Liver (tissue), 9 donors: Measurements from ENCODE around the gene DIP2C. TPM values are rescaled to one million over a fixed set of nuclear protein-coding genes. Genes with fewer than 3 reads are reported as not detected.

Source experiments
- DNase-seq: peaks from one replicate; pipeline ENCODE4 v3.0.0-alpha.2; 2017; ENCODE audit warnings: low spot score
- H3K27ac ChIP-seq, 2 donors: one replicate each; pipeline ENCODE4 v1.7.0; 2013; ENCODE audit warnings: inconsistent platforms in 2 of 2, low read length in 2 of 2, control low read depth in 1 of 2, low read depth in 1 of 2, mild to moderate bottlenecking in 1 of 2
- H3K27me3 ChIP-seq, 4 donors: one replicate each; pipeline versions ENCODE4 v1.6.1 to v1.7.0; 2013; ENCODE audit warnings: low read length in 3 of 4, inconsistent platforms in 1 of 4, mild to moderate bottlenecking in 1 of 4, moderate library complexity in 1 of 4; ENCODE audit not compliant: control insufficient read depth in 4 of 4, insufficient read depth in 4 of 4
- H3K36me3 ChIP-seq, 4 donors: one replicate each; pipeline versions ENCODE4 v1.6.1 to v1.7.0; 2013; ENCODE audit warnings: low read length in 3 of 4, mild to moderate bottlenecking in 3 of 4, low read depth in 1 of 4, moderate library complexity in 1 of 4; ENCODE audit not compliant: control insufficient read depth in 4 of 4, insufficient read depth in 3 of 4
- H3K4me1 ChIP-seq, 4 donors: one replicate each; pipeline versions ENCODE4 v1.6.1 to v1.7.0; 2013; ENCODE audit warnings: low read length in 3 of 4, mild to moderate bottlenecking in 3 of 4, moderate library complexity in 1 of 4; ENCODE audit not compliant: control insufficient read depth in 4 of 4, insufficient read depth in 4 of 4
- H3K4me3 ChIP-seq, 3 donors: one replicate each; pipeline versions ENCODE4 v1.6.1 to v1.7.0; 2013; ENCODE audit warnings: low read length in 3 of 3, control low read depth in 1 of 3, low read depth in 1 of 3, mild to moderate bottlenecking in 1 of 3
- H3K9ac ChIP-seq, 2 donors: one replicate each; pipeline ENCODE4 v1.7.0; 2013; ENCODE audit warnings: low read length in 2 of 2, mild to moderate bottlenecking in 2 of 2, moderate library complexity in 2 of 2, control low read depth in 1 of 2, low read depth in 1 of 2
- H3K9me3 ChIP-seq, 4 donors: one replicate each; pipeline versions ENCODE4 v1.6.1 to v1.7.0; 2013; ENCODE audit warnings: low read length in 3 of 4; ENCODE audit not compliant: control insufficient read depth in 4 of 4
- EGR1 ChIP-seq, 2 donors: IDR thresholded peaks; 2 replicates each; pipeline ENCODE4 v1.6.1; 2016 to 2018; ENCODE audit warnings: antibody characterized with exemption in 2 of 2, low read depth in 2 of 2
- FOXA1 ChIP-seq: IDR thresholded peaks from 2 replicates; pipeline ENCODE4 v1.6.1; 2016; ENCODE audit warnings: antibody characterized with exemption
- FOXA2 ChIP-seq: IDR thresholded peaks from 2 replicates; pipeline ENCODE4 v1.6.1; 2016; ENCODE audit warnings: antibody characterized with exemption
- GABPA ChIP-seq, 2 donors: IDR thresholded peaks in 1 of 2; conservative IDR thresholded peaks in 1 of 2; 2 replicates each; pipeline ENCODE4 v1.6.1; 2016; ENCODE audit warnings: antibody characterized with exemption in 2 of 2, mild to moderate bottlenecking in 1 of 2, moderate library complexity in 1 of 2
- HNF4A ChIP-seq, 2 donors: conservative IDR thresholded peaks; 2 replicates each; pipeline ENCODE4 v1.6.1; 2016; ENCODE audit warnings: antibody characterized with exemption in 2 of 2, mild to moderate bottlenecking in 2 of 2
- HNF4G ChIP-seq: IDR thresholded peaks from 2 replicates; pipeline ENCODE4 v1.6.1; 2016; ENCODE audit warnings: antibody characterized with exemption
- JUND ChIP-seq, 2 donors: IDR thresholded peaks; 2 replicates each; pipeline ENCODE4 v1.6.1; 2016; ENCODE audit warnings: antibody characterized with exemption in 2 of 2
- NR2F2 ChIP-seq: IDR thresholded peaks from 2 replicates; pipeline ENCODE4 v1.6.1; 2016; ENCODE audit warnings: antibody characterized with exemption
- RAD21 ChIP-seq, 2 donors: IDR thresholded peaks; 2 replicates each; pipeline ENCODE4 v1.6.1; 2016; ENCODE audit warnings: antibody characterized with exemption in 2 of 2, mild to moderate bottlenecking in 2 of 2
- RXRA ChIP-seq, 2 donors: IDR thresholded peaks; 2 replicates each; pipeline ENCODE4 v1.6.1; 2017 to 2018; ENCODE audit warnings: antibody characterized with exemption in 2 of 2, mild to moderate bottlenecking in 1 of 2
- SP1 ChIP-seq: IDR thresholded peaks from 2 replicates; pipeline ENCODE4 v1.6.1; 2018; ENCODE audit warnings: antibody characterized with exemption, mild to moderate bottlenecking
- TAF1 ChIP-seq: conservative IDR thresholded peaks from 2 replicates; pipeline ENCODE4 v1.6.1; 2016; ENCODE audit warnings: antibody characterized with exemption, mild to moderate bottlenecking
- YY1 ChIP-seq: IDR thresholded peaks from 2 replicates; pipeline ENCODE4 v1.6.1; 2016; ENCODE audit warnings: antibody characterized with exemption, mild to moderate bottlenecking
- WGBS: extraction: QIAGEN DNeasy Blood & Tissue Kit; methylation state at CpG from one replicate; pipeline ENCODE4 v1.1.7; 2013; 5-methylcytosine and 5-hydroxymethylcytosine counted together
- polyA plus RNA-seq, 2 donors: library from polyadenylated mRNA; stranded (reverse) in 1 of 2; unstranded in 1 of 2; fragments of 200-250 nt in 1 of 2; fragments of >200 nt in 1 of 2; fragmentation: Nextera tagmentation in 1 of 2; extraction: Ambion mirVana in 1 of 2; gene quantifications; one replicate each; pipeline versions ENCODE4 v1.2.1 to v1.2.3, GENCODE V29; 2013 to 2015
- total RNA-seq, 2 donors: library from RNA; depleted of rRNA; stranded (reverse); fragments of >200 nt; gene quantifications; one replicate each; pipeline ENCODE4 v1.2.3, GENCODE V29; 2014
- TF ChIP-seq, protein P1 (sequence below): IDR thresholded peaks from 2 replicates; pipeline ENCODE4 v1.6.1; 2016; ENCODE audit warnings: antibody characterized with exemption
- TF ChIP-seq, protein P2 (sequence below): IDR thresholded peaks from 2 replicates; pipeline ENCODE4 v1.6.1; 2016; ENCODE audit warnings: antibody characterized with exemption
- TF ChIP-seq, protein P3 (sequence below): IDR thresholded peaks from 2 replicates; pipeline ENCODE4 v1.6.1; 2016; ENCODE audit warnings: antibody characterized with exemption, mild to moderate bottlenecking
- TF ChIP-seq, protein P4 (sequence below): IDR thresholded peaks from 2 replicates; pipeline ENCODE4 v1.6.1; 2016; ENCODE audit warnings: antibody characterized with exemption
- TF ChIP-seq, protein P5 (sequence below): fragments of 150-350 bp; IDR thresholded peaks from 2 replicates; pipeline ENCODE4 v1.5.1; 2017; ENCODE audit warnings: improper control_type of control experiment, low read depth, low read length; ENCODE audit not compliant: missing input control
- donor health status: healthy.
- donor health status: healthy.
- donor health status: healthy.
- donor health status: healthy.
- donor health status: healthy.

DIP2C gene
- total and polyA plus RNA-seq, 4 donors = 4.2 to 12.2 (median 5.7) TPM

DNA sequence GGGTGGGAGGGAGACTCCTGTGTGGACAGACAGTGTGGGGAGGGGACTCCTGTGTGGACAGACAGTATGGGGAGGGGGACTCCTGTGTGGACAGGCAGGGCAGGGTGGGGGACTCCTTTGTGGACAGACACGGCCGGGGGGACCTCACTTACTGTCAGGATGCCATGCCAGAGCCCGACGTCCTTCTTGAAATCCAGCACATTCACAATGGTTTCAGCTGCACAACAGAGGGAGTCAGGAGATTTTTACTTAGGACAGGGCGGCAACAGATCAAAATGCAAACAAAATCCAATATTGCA, 301.9 kb downstream of the DIP2C start (continued):
- TF ChIP-seq JUND (IDR thresholded peaks at IDR 0.05) (no peak), FOXA1 (no peak), HNF4G (no peak)

DNA sequence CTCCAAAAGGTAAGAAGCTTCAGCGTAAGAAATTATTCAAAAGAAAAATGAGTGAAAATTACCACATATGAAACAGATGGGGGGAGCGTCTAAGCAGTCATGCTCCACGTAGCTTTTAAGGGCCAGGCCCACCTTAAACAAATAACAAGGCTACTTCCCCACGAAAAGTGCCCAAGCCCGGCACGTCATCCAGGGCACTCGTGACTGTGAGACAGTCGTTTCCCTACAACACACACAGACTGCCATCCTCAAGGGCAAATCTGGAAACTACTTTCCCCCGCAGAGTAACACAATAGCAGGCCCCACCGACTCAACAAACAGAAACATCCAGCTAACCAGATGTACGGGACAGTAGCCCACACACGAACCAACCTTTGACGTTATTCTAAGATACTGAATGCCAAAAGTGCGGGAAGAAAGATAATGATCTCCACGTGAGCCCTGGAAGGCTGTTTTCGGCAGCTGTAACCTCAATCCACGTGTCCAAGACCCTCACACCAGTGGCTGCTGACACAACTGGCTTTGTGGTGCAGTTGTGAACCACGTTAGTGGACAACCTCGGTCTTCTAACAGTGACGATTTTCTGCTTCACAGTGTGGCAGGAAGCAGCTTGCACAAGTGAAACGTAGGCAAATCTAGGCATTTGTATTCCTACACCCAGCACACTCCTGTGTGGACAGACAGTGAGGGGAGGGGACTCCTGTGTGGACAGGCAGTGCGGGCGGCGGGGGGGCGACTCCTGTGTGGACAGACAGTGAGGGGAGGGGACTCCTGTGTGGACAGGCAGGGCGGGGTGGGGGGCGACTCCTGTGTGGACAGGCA, 302.5 kb downstream of the DIP2C start:
- no peak overlapping the region for H3K9ac ChIP-seq
- H3K36me3 ChIP-seq = peaks cover 2 to 52% (median 16%) of the 10 kb centered on the region in 4 donors
- H3K4me3 ChIP-seq = no peak overlapping the region
- H3K27ac ChIP-seq = no peak overlapping the region
- H3K4me1 ChIP-seq = no peaks in the 10 kb centered on the region
- H3K27me3 ChIP-seq = no peaks in the 10 kb centered on the region
- TF ChIP-seq EGR1 (IDR thresholded peaks at IDR 0.05; ENCODE audit: low read depth in 2 of 2) (no peak), JUND (IDR thresholded peaks at IDR 0.05) (no peak), YY1 (no peak), RXRA (IDR thresholded peaks at IDR 0.05) (no peak), NR2F2 (no peak), RAD21 (IDR thresholded peaks at IDR 0.05) (no peak), FOXA2 (no peak), TAF1 (no peak), FOXA1 (no peak), SP1 (no peak), GABPA (IDR thresholded peaks at IDR 0.05 in 1 of 2, conservative IDR thresholded peaks at IDR 0.05 in 1 of 2) (no peak), HNF4A (conservative IDR thresholded peaks at IDR 0.05) (no peak), HNF4G (no peak)
- TF ChIP-seq, protein P1, sequence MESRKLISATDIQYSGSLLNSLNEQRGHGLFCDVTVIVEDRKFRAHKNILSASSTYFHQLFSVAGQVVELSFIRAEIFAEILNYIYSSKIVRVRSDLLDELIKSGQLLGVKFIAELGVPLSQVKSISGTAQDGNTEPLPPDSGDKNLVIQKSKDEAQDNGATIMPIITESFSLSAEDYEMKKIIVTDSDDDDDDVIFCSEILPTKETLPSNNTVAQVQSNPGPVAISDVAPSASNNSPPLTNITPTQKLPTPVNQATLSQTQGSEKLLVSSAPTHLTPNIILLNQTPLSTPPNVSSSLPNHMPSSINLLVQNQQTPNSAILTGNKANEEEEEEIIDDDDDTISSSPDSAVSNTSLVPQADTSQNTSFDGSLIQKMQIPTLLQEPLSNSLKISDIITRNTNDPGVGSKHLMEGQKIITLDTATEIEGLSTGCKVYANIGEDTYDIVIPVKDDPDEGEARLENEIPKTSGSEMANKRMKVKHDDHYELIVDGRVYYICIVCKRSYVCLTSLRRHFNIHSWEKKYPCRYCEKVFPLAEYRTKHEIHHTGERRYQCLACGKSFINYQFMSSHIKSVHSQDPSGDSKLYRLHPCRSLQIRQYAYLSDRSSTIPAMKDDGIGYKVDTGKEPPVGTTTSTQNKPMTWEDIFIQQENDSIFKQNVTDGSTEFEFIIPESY = no peak
- TF ChIP-seq, protein P2, sequence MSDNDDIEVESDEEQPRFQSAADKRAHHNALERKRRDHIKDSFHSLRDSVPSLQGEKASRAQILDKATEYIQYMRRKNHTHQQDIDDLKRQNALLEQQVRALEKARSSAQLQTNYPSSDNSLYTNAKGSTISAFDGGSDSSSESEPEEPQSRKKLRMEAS = no peak
- TF ChIP-seq, protein P3, sequence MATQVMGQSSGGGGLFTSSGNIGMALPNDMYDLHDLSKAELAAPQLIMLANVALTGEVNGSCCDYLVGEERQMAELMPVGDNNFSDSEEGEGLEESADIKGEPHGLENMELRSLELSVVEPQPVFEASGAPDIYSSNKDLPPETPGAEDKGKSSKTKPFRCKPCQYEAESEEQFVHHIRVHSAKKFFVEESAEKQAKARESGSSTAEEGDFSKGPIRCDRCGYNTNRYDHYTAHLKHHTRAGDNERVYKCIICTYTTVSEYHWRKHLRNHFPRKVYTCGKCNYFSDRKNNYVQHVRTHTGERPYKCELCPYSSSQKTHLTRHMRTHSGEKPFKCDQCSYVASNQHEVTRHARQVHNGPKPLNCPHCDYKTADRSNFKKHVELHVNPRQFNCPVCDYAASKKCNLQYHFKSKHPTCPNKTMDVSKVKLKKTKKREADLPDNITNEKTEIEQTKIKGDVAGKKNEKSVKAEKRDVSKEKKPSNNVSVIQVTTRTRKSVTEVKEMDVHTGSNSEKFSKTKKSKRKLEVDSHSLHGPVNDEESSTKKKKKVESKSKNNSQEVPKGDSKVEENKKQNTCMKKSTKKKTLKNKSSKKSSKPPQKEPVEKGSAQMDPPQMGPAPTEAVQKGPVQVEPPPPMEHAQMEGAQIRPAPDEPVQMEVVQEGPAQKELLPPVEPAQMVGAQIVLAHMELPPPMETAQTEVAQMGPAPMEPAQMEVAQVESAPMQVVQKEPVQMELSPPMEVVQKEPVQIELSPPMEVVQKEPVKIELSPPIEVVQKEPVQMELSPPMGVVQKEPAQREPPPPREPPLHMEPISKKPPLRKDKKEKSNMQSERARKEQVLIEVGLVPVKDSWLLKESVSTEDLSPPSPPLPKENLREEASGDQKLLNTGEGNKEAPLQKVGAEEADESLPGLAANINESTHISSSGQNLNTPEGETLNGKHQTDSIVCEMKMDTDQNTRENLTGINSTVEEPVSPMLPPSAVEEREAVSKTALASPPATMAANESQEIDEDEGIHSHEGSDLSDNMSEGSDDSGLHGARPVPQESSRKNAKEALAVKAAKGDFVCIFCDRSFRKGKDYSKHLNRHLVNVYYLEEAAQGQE = no peak
- TF ChIP-seq, protein P4, sequence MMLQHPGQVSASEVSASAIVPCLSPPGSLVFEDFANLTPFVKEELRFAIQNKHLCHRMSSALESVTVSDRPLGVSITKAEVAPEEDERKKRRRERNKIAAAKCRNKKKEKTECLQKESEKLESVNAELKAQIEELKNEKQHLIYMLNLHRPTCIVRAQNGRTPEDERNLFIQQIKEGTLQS = no peak
- TF ChIP-seq, protein P5, sequence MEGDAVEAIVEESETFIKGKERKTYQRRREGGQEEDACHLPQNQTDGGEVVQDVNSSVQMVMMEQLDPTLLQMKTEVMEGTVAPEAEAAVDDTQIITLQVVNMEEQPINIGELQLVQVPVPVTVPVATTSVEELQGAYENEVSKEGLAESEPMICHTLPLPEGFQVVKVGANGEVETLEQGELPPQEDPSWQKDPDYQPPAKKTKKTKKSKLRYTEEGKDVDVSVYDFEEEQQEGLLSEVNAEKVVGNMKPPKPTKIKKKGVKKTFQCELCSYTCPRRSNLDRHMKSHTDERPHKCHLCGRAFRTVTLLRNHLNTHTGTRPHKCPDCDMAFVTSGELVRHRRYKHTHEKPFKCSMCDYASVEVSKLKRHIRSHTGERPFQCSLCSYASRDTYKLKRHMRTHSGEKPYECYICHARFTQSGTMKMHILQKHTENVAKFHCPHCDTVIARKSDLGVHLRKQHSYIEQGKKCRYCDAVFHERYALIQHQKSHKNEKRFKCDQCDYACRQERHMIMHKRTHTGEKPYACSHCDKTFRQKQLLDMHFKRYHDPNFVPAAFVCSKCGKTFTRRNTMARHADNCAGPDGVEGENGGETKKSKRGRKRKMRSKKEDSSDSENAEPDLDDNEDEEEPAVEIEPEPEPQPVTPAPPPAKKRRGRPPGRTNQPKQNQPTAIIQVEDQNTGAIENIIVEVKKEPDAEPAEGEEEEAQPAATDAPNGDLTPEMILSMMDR = no peak
- WGBS = 90% methylated on average over 27 of the region's 27 CpGs
- no peak for DNase-seq
- H3K9me3 ChIP-seq = no peaks in the 10 kb centered on the region
